Stimulated activated CD8-positive, alpha-beta memory T cell treated with anti-CD3 and anti-CD28 coated beads, Interleukin-4, amount 100 ng/mL, for 48 hours (primary cell): Measurements from ENCODE around the gene ZNF536.
"Not testable (repeated sequence)": the region's sequence is repeated elsewhere in the genome, so short reads cannot be mapped to it uniquely, and the experiment has no call there.

Source experiments
- DNase-seq: peaks from one replicate; pipeline ENCODE4 v3.0.0-alpha.2; 2020

The ZNF536 gene

DNA sequence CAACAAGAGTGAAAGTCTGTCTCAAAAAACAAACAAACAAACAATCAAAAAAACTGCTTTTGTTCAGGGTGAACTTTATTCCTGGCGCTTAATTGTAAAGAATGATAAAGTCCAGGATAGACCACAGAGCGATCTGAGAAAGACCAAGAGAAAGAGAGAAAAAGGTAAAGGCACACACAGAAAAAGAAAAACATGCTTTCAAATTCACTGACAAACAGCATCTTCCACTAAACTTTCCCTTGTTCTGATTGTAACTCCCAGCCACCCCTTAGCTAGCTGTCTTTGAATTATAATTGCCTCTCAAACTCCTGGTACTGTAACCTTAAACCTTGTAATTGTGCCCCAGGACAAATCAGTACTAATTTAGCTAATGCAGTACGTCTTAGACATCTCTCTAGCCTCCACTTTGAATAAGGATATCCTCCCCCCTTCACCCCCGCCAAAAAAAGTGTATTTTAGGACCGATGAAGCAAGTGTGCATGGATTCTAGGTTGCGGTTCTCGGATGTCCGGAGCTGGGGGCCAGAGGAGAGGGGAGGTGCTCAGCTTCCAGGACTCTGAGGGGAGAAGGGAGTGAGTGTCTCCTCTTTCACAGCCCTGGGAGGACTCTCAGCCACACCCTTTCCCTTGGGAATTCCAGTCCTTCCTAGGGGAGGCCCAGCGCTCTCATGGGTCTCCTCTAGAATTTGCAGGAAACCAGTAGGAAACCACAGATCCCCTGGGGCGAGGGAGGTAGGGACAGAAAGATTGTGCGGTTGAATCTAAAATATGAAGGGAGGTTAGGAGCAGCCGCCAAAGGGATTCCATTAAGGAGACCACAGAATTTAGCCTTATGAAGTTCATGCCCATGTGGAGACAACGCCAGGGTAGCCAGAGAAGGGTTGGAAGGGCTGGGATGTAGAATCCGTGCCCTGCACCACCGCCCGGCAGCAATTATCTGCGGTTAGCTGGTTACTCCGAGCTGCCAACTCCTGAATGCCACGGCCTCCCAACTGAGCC lies 19.7 kb downstream of the ZNF536 start:
- no peak for DNase-seq

DNA sequence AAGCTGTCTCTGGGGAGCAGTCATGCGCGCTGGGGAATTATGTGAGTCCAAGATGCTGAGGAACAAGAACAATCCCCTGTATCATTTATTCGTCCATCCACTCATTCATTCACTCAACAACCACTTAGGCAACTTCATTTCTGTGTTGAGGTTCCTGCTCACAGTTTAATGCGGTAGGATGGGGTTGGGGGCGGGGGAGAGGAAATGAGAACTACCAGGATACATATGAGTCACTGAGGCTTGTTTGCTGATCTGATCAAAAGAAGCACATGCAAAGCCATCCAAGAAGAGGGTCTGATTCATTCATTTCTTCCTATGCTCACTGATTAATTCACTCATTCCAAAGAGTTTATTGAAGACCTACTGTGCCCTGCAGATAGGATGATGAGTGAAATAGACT lies 20.9 kb downstream of the ZNF536 start:
- no peak for DNase-seq

DNA sequence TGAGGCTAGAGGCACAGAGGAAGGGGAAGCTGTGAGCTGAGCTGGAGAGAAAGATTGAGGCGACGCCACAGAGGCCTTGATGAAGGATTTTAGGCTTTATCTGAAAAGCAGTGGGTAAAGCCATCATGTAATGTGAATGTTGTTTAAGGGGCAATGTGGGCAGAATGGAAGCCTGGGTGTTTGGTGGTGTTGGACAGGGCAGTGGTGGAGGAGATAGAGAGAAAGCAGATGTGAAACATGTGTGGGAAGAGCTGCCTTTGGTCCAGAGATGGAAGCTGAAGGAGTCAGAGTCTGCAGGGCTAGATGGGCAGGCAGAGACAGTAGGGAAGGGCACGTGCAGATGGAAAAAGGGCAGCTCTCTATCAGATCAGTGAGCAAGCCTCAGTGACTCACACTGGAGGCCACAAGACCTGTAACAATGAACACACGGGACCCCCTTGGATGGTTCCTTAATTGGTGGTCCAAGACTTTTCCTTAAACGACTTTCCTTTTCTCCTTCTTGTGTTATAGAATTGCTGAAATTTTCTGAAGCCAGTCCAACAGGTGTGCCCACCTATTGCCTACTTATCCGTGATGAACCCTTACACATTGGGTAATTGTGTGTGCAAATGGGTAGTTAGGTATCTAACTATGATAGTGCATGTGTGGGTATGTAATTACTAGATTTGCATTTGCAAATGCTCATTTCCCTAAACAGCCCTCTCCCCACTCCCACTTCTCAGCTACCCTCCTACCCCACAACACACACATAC lies 21.7 kb downstream of the ZNF536 start:
- no peak for DNase-seq

DNA sequence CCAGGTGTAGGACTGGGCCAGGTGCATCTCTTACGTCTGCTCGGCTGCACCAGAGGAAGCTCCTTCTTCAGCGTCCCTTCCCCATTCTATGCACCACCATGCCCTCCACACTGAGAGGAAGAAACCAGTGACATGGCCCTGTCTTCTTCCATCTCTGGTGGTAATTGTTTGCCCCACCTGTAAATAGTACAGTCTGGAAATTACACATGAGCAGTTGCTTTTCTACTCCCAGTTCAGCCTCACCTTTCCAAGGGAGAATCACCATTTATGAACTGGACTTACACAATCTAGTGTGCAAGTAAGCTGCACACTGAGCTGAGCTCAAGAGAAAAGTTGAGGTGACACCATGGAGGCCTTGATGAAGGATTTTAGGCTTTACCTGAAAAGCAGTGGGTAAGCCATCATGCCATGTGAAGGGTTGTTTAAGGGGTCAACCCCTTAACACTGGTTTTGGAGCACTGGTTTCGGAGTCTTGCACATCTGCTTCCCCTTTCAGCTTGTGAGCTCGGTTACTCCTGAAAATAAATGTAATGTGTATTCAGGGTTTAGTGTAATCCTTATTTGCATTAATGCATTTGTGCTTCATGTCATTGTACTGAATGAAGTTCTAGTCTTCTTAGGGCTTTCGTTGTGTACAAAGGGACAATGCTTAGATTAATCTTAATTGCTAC lies 22.4 kb downstream of the ZNF536 start:
- DNase-seq: no peak

DNA sequence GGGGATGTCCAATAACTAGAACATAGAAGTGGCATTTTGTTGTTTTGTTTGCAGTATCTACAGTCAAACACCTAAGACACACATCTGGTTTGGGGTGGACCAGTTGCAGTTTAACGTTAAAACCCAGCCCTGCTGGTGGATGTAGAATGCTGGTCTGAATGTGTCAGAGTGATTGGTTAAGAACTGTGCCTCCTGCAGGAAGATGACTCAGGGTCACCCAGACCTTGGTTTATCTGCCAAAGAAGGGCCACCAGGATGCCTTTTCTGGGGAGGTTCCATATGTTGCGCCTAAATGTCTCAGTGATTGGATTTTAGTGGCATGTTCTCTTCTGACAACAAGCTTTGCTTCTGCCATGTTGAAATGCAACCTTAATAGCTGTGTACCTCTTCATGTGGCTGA lies 23.1 kb downstream of the ZNF536 start:
- no peak for DNase-seq

DNA sequence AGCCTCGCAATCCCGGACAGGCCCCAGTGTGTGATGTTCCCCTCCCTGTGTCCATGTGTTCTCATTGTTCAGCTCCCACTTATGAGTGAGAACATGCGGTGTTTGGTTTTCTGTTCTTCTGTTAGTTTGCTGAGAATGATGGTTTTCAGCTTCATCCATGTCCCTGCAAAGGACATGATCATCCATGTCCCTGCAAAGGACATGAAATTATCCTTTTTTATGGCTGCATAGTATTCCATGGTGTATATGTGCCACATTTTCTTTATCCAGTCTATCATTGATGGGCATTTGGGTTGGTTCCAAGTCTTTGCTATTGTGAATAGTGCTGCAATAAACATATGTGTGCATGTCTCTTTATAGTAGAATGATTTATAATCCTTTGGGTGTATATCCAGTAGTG lies 26.4 kb downstream of the ZNF536 start:
- not testable (repeated sequence) for DNase-seq

DNA sequence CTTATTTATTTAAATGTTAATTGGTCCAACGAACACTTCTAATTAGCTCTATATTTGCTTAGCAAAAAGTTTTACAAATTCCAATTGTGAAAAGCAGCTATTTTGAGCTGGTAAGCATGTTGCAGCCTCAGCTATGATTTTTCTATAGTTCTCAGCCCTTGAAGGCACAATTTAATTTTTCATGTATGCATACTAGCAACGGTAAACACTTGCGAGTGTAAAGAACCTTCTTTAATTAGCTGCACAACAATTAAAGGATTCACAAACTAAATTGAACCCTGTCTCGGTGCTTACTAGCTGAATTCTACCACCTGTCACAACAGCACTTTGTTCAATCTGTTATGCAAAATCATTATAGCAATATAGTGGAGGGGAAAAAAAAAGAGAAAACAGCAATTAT lies 29.8 kb downstream of the ZNF536 start:
- no peak for DNase-seq

DNA sequence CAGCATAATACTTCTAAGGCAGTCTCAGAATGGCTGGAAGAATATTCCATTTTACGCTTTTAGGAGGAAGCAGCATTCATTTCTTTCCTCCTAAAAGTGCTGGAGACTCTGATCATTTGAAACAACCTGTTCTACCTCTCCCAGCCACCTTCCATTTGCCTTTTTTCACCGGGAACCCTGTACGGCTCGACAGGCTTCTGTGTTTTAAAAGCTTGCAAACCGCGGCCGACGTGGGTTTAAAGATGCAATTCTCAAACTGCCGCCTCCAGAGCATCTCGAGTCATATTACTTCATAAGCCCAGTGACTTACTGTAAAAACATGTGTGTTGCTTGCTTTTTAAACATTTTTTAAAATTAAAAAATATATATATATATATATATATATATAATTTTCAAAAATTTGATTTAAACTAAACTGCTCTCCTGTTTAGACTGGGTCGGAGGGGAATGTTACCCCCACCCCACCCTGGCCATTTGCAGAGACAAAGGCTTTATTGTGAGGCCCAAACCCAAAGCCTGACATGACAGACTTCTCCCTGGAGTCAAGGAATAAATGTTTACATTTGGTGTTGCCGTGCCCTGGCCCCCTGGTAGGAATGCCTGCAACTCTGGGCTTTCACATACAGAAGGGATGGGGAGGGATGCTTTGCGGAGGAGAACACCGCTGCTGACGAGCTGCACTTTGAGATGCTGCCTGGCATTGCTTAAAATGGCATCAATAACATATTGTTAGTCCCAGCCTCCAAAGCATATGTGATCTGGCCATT lies 30.4 kb downstream of the ZNF536 start:
- no peak for DNase-seq

DNA sequence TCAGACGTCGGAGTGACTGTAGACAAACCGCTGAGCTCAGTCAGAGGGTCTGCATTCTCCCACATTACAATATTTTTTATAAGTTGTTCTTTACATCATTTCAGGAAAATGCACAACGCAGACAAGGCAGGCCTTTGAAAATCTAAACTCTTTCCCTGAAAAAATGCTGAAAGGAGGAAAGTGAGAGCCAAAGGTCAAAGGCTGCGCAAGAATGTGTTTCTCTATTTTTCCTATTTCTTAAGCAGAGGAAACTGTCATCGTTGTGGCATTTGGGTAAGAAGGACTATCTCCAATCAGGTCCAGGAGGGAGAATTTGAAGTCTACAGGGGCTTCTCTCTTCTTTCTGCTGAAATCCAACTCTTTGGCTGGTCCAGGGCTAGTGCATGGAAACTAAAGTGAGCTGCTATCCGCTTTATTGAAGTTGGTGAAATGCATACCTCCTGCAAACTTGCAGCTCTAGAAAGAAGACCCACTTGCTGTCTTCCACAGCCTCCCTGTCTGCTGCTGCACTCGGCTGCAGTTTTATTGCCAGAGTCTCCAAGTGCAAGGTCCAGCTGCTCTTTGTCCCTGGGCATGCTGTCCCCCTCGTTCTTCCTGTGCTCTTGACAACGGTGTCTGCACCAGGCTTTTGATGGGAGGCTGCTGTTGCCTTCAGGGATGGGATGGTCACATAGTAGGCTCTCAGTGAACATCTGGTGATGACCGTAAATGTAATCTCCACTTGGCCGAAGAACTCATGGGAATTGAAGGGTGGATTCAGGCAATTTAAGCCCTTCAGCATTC lies 31.2 kb downstream of the ZNF536 start:
- no peak for DNase-seq

DNA sequence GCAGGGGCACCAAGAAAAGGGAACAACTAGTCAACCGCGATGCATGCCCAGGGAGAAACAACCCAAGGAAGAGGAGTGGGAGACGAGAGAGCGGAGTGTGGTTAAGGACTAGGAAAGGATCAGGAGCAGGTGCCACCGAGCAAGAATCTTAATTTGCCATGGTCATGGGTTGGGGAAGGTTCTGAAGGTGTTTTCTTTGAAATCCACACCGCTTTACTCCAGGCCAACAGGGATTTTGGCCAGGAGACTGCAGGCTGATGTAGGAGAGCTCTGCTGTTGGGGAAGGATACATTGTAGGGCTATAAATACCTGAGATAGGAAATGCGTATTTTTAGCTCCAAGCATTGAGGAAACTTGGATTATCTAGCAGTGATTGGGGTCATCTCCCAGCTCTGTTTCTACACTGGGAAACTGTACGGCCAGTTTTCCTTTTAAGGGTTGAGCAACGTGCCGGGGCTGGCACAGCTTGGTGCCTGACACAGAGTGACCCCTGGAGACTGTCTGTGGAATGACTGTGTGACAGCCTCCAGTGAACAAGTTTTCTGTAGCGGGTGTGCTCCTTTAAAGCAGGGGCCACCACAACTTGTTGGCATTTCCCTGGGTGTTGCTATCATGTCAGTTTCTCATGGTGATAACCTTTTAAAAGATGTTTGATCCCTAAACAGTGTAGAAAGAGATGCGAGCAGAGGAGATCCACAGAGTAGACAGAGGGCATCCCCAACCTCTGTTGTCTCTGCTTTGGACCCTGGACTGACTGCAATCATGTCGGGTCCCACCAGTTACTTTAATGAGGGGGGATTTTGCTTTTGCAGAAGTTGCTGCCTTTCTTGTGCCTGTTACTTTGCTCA lies 34.3 kb downstream of the ZNF536 start:
- DNase-seq: no peak

DNA sequence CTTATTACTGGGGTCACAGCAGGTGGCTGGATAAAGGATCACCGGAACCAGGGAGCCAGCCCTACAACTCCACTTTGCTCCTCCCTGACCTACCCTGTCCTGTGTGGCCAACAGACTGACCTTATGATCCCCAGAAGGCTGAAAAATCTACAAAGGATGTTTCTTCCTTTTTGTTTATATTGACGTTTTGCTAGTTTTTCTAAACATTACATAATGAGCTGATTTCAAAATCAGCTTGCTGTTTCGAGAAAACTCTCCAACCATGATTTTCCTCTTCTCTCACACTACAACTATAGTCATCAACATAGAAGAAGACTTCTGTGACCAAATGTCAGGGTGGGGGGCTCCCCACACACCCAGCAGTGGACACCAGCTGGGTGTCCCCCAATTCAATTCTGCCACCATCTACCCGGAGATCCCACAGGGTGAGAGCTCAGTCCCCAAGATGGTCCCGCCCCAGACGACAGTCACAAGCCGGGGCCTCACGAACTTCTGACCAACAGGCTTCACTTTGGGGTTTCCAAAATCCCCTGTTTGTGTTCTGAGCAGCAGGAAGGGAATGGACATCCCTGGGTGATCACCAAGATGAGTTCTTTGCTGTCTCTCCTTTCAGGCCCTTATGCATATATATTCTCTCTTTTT lies 35.0 kb downstream of the ZNF536 start:
- no peak for DNase-seq

DNA sequence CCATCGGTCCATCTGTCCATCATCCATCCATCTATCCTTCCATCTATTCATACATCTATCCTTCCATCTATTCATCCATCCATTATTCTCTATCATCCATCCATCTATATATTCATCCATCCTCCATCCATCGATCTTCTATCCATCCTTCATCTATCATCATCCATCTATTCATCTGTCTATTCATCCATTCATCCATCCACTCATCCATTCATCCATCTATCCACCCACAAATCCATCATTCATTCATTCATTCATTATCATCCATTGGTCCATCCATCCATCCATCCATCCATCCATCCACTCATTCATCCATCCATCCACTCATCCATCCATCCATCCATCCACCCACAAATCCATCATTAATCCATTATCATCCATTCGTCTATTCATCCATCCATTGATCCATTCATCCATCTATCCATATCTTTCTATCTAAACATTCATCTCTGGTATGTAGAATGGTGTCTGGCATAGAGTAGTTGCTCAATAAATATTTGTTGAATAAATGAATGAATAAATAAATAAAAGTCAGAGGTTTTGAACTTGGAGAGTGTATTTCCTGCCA lies 36.6 kb downstream of the ZNF536 start:
- DNase-seq: no peak

DNA sequence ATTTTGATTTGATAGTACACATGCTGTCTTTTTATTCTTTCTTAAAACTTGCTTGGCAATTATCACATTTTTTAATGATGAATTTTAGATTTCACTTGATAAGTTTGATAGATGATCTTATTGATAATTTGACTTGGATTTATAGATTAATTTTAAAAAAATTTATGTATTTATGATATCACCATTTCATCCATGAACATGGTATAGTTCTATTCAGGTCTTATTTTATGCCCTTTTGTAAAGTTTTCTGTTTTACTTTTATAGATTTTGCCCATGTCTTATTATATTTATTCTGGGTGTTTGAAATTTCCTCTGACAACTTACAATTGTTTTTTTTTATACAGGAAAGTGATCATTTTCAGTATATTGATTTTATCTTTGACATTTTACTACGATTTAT lies 39.5 kb downstream of the ZNF536 start:
- DNase-seq: no peak

DNA sequence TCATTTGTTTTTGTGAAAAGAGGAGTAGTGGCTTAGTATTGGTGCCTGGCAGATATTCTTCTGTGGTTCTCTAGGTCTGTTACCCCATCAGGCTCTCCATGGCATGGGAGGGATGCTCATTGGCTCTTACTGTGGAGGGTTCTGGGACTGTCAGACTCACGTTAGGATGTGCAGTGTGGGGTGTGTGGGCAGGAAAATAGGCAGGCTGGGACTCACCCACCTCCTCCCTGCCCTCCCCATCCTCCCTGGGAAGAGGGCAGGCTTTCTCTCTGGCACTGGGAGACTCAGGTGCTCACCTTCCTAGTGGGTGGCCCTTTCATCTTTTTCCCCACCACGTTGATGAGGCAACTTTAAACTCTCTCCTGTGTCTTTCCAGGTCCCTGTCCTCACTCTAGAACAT lies 44.2 kb downstream of the ZNF536 start:
- no peak for DNase-seq

DNA sequence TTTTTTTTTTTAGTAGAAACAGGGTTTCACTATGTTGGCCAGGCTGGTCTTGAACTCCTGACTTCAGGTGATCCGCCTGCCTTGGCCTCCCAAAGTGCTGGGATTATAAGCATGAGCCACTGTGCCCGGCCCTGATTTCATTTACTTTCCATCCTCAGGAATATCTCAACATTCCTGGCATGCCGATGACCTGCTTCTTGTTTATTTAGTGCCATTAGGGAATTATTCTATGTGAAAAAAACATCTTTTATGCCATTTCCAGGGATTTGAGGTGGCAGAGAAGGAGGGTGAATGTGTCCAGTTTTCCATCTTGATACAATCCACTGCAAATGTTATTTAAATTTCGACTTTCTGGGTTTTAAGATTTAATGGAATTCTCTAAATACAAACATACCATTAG lies 45.0 kb downstream of the ZNF536 start:
- DNase-seq: not testable (repeated sequence)

DNA sequence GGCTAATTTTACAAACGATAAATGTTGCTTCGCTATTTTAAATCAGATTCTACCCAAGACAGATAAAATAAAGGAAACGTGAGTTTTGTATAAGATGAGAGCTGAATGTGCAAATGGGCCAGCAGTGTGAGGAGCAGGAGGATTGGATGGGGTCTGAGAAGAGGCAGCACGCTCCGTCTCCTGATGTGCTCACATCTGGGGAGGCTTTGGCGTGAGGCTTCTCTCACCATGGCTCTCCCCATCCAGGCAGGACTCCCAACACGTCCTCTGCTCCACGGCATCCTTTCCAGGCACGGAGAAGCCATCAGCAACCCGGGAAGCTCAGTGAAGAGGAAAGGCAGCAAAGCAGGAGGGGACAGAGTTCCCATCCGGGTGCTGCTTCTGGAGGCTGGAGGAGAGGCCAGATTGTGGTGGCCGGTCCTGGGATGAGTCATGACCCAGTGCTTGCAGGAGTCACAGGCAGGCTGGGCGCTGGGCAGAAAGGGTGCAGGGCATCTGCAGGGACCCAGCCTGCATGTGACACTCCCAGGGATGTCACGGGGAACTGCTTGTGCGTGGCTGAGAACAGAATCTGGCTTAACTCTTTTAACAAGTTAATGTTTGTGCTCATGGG lies 47.5 kb downstream of the ZNF536 start:
- no peak for DNase-seq

DNA sequence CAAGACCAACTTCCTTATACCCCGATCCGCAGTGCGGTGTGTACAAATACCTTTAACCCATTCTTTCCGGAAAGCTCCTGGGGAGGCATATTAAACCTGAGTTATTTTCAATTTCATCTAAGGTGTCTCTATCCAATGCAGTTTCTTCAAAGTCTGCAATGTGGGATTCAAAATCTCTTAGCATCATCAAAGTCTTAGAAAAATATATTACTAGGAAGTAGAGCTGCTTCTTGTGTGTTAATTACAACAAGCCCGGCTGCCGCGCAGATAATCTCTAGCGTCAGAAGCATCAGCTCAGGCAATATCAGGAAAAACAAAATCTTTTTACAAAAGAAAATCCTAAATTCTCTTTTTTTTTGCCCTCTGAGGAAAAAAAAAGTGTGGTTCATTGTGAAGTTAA lies 48.1 kb downstream of the ZNF536 start:
- DNase-seq: no peak

DNA sequence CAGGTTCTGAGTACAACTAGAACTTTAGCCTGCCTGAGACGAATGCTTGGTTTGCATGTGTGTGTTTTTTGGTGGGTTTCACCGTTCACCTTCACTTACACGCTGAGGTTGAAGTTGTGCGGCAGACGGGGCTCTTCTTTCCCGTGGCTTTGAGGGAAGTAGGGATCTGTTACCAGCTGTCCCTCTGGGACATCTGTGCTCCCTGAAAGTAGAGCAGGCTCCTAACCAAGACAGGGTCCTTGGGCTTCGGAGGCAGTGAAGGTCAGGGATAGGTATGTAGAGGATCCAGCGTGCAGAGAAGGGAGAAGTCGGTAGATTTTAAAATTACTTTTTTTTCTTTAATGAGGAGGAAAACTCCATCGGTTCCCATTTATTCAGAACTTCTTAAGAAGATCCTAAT lies 48.7 kb downstream of the ZNF536 start:
- DNase-seq: no peak

DNA sequence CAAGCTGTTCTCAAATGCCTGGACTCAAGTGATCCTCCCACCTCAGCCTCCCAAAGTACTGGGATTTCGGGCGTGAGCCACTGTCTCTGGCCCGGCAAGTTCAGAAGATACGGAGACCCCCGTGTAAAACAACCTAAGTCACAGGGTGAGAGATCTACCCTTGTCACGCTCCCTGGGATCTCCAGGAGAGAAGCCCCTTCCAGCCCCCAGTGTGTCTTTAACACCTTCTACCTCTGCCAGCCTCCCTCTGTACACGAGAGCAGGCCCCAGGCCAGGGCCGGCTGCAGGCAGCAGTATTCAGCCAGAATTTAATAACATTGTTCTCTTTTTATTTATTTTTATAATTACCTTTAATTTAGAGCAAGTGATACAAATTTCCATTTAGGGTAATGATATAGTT lies 49.4 kb downstream of the ZNF536 start:
- DNase-seq: no peak

DNA sequence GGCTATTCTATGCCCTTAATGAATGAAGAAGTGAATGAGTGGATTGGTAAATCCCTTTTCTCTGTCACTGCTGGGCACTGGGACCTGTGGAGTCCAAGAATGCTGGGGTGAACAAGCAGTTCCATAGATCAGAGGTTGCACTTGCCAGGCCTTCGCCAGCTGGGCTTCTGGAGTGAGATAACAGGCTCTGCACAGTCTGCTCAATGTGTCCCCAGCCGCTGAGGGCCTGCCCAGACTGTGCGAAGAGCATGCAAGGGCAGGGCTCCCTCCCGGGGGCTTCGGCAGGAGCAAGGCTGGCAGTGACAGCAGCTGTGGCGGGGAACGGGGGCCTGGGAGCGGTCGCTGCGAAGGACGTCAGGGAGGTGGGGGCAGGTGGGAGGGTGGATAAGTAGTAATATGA lies 51.3 kb downstream of the ZNF536 start:
- DNase-seq: no peak
